Measurements from ENCODE around the gene IFI44L.

DNA sequence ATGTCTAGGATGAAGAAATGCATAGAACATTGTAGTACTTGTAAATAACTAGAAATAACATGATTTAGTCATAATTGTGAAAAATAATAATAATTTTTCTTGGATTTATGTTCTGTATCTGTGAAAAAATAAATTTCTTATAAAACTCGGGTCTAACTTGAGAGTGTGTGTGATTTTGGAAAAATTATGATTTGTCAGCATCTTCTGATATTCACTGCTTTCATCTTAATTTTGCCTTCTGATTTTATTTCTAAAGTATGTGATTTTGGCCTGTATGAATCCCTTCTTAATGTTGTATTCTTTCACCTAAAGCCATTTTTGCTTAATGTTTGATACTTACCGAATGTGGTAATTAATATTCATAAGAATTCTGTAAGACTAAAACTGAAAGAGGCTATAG, 43.7 kb downstream of the IFI44L start:
- TF ChIP-seq, protein P1, sequence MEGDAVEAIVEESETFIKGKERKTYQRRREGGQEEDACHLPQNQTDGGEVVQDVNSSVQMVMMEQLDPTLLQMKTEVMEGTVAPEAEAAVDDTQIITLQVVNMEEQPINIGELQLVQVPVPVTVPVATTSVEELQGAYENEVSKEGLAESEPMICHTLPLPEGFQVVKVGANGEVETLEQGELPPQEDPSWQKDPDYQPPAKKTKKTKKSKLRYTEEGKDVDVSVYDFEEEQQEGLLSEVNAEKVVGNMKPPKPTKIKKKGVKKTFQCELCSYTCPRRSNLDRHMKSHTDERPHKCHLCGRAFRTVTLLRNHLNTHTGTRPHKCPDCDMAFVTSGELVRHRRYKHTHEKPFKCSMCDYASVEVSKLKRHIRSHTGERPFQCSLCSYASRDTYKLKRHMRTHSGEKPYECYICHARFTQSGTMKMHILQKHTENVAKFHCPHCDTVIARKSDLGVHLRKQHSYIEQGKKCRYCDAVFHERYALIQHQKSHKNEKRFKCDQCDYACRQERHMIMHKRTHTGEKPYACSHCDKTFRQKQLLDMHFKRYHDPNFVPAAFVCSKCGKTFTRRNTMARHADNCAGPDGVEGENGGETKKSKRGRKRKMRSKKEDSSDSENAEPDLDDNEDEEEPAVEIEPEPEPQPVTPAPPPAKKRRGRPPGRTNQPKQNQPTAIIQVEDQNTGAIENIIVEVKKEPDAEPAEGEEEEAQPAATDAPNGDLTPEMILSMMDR (IDR thresholded peaks at IDR 0.05): no peak
- no peak for TF ChIP-seq POLR2A (IDR thresholded peaks at IDR 0.05; ENCODE audit: low read depth)
